Liver (tissue), 9 donors: Measurements from ENCODE around the gene EIPR1. TPM values are rescaled to one million over a fixed set of nuclear protein-coding genes. Genes with fewer than 3 reads are reported as not detected.

Experiments
- DNase-seq: peaks from one replicate; pipeline ENCODE4 v3.0.0-alpha.2; 2017; ENCODE audit warnings: low spot score
- H3K27ac ChIP-seq, 2 donors: one replicate each; pipeline ENCODE4 v1.7.0; 2013; ENCODE audit warnings: inconsistent platforms in 2 of 2, low read length in 2 of 2, control low read depth in 1 of 2, low read depth in 1 of 2, mild to moderate bottlenecking in 1 of 2
- H3K27me3 ChIP-seq, 4 donors: one replicate each; pipeline versions ENCODE4 v1.6.1 to v1.7.0; 2013; ENCODE audit warnings: low read length in 3 of 4, inconsistent platforms in 1 of 4, mild to moderate bottlenecking in 1 of 4, moderate library complexity in 1 of 4; ENCODE audit not compliant: control insufficient read depth in 4 of 4, insufficient read depth in 4 of 4
- H3K36me3 ChIP-seq, 4 donors: one replicate each; pipeline versions ENCODE4 v1.6.1 to v1.7.0; 2013; ENCODE audit warnings: low read length in 3 of 4, mild to moderate bottlenecking in 3 of 4, low read depth in 1 of 4, moderate library complexity in 1 of 4; ENCODE audit not compliant: control insufficient read depth in 4 of 4, insufficient read depth in 3 of 4
- H3K4me1 ChIP-seq, 4 donors: one replicate each; pipeline versions ENCODE4 v1.6.1 to v1.7.0; 2013; ENCODE audit warnings: low read length in 3 of 4, mild to moderate bottlenecking in 3 of 4, moderate library complexity in 1 of 4; ENCODE audit not compliant: control insufficient read depth in 4 of 4, insufficient read depth in 4 of 4
- H3K4me3 ChIP-seq, 3 donors: one replicate each; pipeline versions ENCODE4 v1.6.1 to v1.7.0; 2013; ENCODE audit warnings: low read length in 3 of 3, control low read depth in 1 of 3, low read depth in 1 of 3, mild to moderate bottlenecking in 1 of 3
- H3K9ac ChIP-seq, 2 donors: one replicate each; pipeline ENCODE4 v1.7.0; 2013; ENCODE audit warnings: low read length in 2 of 2, mild to moderate bottlenecking in 2 of 2, moderate library complexity in 2 of 2, control low read depth in 1 of 2, low read depth in 1 of 2
- H3K9me3 ChIP-seq, 4 donors: one replicate each; pipeline versions ENCODE4 v1.6.1 to v1.7.0; 2013; ENCODE audit warnings: low read length in 3 of 4; ENCODE audit not compliant: control insufficient read depth in 4 of 4
- EGR1 ChIP-seq, 2 donors: IDR thresholded peaks; 2 replicates each; pipeline ENCODE4 v1.6.1; 2016 to 2018; ENCODE audit warnings: antibody characterized with exemption in 2 of 2, low read depth in 2 of 2
- FOXA1 ChIP-seq: IDR thresholded peaks from 2 replicates; pipeline ENCODE4 v1.6.1; 2016; ENCODE audit warnings: antibody characterized with exemption
- FOXA2 ChIP-seq: IDR thresholded peaks from 2 replicates; pipeline ENCODE4 v1.6.1; 2016; ENCODE audit warnings: antibody characterized with exemption
- GABPA ChIP-seq, 2 donors: IDR thresholded peaks in 1 of 2; conservative IDR thresholded peaks in 1 of 2; 2 replicates each; pipeline ENCODE4 v1.6.1; 2016; ENCODE audit warnings: antibody characterized with exemption in 2 of 2, mild to moderate bottlenecking in 1 of 2, moderate library complexity in 1 of 2
- HNF4A ChIP-seq, 2 donors: conservative IDR thresholded peaks; 2 replicates each; pipeline ENCODE4 v1.6.1; 2016; ENCODE audit warnings: antibody characterized with exemption in 2 of 2, mild to moderate bottlenecking in 2 of 2
- HNF4G ChIP-seq: IDR thresholded peaks from 2 replicates; pipeline ENCODE4 v1.6.1; 2016; ENCODE audit warnings: antibody characterized with exemption
- RAD21 ChIP-seq, 2 donors: IDR thresholded peaks; 2 replicates each; pipeline ENCODE4 v1.6.1; 2016; ENCODE audit warnings: antibody characterized with exemption in 2 of 2, mild to moderate bottlenecking in 2 of 2
- REST ChIP-seq: IDR thresholded peaks from 2 replicates; pipeline ENCODE4 v1.6.1; 2016; ENCODE audit warnings: antibody characterized with exemption, mild to moderate bottlenecking
- SP1 ChIP-seq: IDR thresholded peaks from 2 replicates; pipeline ENCODE4 v1.6.1; 2018; ENCODE audit warnings: antibody characterized with exemption, mild to moderate bottlenecking
- YY1 ChIP-seq: IDR thresholded peaks from 2 replicates; pipeline ENCODE4 v1.6.1; 2016; ENCODE audit warnings: antibody characterized with exemption, mild to moderate bottlenecking
- WGBS: extraction: QIAGEN DNeasy Blood & Tissue Kit; methylation state at CpG from one replicate; pipeline ENCODE4 v1.1.7; 2013; 5-methylcytosine and 5-hydroxymethylcytosine counted together
- polyA plus RNA-seq, 2 donors: library from polyadenylated mRNA; stranded (reverse) in 1 of 2; unstranded in 1 of 2; fragments of 200-250 nt in 1 of 2; fragments of >200 nt in 1 of 2; fragmentation: Nextera tagmentation in 1 of 2; extraction: Ambion mirVana in 1 of 2; gene quantifications; one replicate each; pipeline versions ENCODE4 v1.2.1 to v1.2.3, GENCODE V29; 2013 to 2015
- total RNA-seq, 2 donors: library from RNA; depleted of rRNA; stranded (reverse); fragments of >200 nt; gene quantifications; one replicate each; pipeline ENCODE4 v1.2.3, GENCODE V29; 2014
- TF ChIP-seq, protein P1 (sequence below): IDR thresholded peaks from 2 replicates; pipeline ENCODE4 v1.6.1; 2016; ENCODE audit warnings: antibody characterized with exemption
- TF ChIP-seq, protein P2 (sequence below): IDR thresholded peaks from 2 replicates; pipeline ENCODE4 v1.6.1; 2016; ENCODE audit warnings: antibody characterized with exemption
- TF ChIP-seq, protein P3 (sequence below): IDR thresholded peaks from 2 replicates; pipeline ENCODE4 v1.6.1; 2016; ENCODE audit warnings: antibody characterized with exemption
- donor health status: healthy.
- donor health status: healthy.
- donor health status: healthy.
- donor health status: healthy.
- donor health status: healthy.

The EIPR1 gene
- total and polyA plus RNA-seq, 4 donors: 7.6 to 12.1 (median 11.4) TPM

DNA sequence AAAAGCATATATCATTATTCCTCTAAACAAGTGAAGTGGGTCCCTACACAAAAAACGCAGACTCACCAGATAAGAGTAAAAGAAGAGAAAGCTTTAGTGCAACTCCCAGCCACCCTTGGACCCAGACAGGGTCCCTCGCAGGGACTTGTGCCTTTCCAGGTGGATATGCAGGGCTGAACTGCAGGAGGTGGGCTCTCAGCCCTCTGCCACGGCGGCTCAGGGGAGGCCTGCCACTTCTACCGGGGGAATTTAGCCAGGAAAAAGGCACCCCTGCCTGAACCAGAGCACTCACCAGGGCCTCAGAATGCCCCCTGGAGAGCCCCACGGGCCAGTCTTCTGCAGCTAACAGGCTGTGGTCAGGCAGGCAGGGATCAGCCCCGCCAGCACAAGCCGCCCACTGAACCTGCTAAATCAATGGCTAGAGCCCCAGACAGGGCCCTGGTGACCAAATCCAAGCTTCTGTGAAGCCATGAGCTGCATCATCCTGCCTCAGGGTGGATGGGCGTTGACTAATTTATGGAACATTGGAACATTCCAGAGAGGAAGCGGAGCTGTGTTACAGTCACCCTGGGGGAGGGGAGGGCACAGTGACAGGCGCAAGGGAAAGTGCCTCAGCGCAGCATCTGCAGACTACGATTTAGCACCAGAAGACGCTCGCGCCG, 209.3 kb downstream of the EIPR1 start:
- H3K4me1 ChIP-seq: no peaks in the 10 kb centered on the region
- H3K9ac ChIP-seq: no peak overlapping the region
- H3K4me3 ChIP-seq: no peak overlapping the region
- H3K9me3 ChIP-seq: no peaks in the 10 kb centered on the region
- no peak overlapping the region for H3K27ac ChIP-seq
- TF ChIP-seq EGR1 (IDR thresholded peaks at IDR 0.05; ENCODE audit: low read depth in 2 of 2): no peak
- no peak for TF ChIP-seq SP1
- no peak for TF ChIP-seq GABPA (IDR thresholded peaks at IDR 0.05 in 1 of 2, conservative IDR thresholded peaks at IDR 0.05 in 1 of 2)
- TF ChIP-seq, protein P1, sequence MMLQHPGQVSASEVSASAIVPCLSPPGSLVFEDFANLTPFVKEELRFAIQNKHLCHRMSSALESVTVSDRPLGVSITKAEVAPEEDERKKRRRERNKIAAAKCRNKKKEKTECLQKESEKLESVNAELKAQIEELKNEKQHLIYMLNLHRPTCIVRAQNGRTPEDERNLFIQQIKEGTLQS: no peak
- TF ChIP-seq REST: no peak
- no peak for TF ChIP-seq YY1
- TF ChIP-seq FOXA1: no peak
- TF ChIP-seq FOXA2: no peak
- no peak for TF ChIP-seq RAD21 (IDR thresholded peaks at IDR 0.05)
- peaks cover 5 to 15% (median 9%) of the 10 kb centered on the region in 4 donors for H3K36me3 ChIP-seq
- DNase-seq: no peak
- 82% methylated on average over 17 of the region's 17 CpGs for WGBS
- H3K27me3 ChIP-seq: no peaks in the 10 kb centered on the region

- Histone ChIP-seq H3K4me3 (no peak overlapping the region), H3K27ac (no peak overlapping the region), H3K9ac (no peak overlapping the region), H3K9me3 (peaks cover 0 to 3% (median 0%) of the 10 kb centered on the region in 4 donors), H3K27me3 (no peaks in the 10 kb centered on the region), H3K36me3 (peaks cover 0 to 2% (median 1%) of the 10 kb centered on the region in 4 donors), H3K4me1 (no peaks in the 10 kb centered on the region)
- WGBS: 95% methylated on average over 2 of the region's 2 CpGs
- TF ChIP-seq HNF4G (no peak), HNF4A (conservative IDR thresholded peaks at IDR 0.05) (no peak), GABPA (IDR thresholded peaks at IDR 0.05 in 1 of 2, conservative IDR thresholded peaks at IDR 0.05 in 1 of 2) (no peak), SP1 (no peak), RAD21 (IDR thresholded peaks at IDR 0.05) (no peak), FOXA2 (no peak), REST (no peak)
- TF ChIP-seq, protein P2, sequence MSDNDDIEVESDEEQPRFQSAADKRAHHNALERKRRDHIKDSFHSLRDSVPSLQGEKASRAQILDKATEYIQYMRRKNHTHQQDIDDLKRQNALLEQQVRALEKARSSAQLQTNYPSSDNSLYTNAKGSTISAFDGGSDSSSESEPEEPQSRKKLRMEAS: no peak
- TF ChIP-seq, protein P3, sequence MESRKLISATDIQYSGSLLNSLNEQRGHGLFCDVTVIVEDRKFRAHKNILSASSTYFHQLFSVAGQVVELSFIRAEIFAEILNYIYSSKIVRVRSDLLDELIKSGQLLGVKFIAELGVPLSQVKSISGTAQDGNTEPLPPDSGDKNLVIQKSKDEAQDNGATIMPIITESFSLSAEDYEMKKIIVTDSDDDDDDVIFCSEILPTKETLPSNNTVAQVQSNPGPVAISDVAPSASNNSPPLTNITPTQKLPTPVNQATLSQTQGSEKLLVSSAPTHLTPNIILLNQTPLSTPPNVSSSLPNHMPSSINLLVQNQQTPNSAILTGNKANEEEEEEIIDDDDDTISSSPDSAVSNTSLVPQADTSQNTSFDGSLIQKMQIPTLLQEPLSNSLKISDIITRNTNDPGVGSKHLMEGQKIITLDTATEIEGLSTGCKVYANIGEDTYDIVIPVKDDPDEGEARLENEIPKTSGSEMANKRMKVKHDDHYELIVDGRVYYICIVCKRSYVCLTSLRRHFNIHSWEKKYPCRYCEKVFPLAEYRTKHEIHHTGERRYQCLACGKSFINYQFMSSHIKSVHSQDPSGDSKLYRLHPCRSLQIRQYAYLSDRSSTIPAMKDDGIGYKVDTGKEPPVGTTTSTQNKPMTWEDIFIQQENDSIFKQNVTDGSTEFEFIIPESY: no peak
- TF ChIP-seq, protein P1: no peak
- DNase-seq: no peak
Observed at GRCh38 chr2:3163401-3163800, 214.2 kb downstream of the EIPR1 start.
